A549 (cell line): Measurements from ENCODE around the gene RBM26. TPM values are rescaled to one million over a fixed set of nuclear protein-coding genes. Genes with fewer than 3 reads are reported as not detected.

Source experiments
- ATAC-seq, 2 experiments: fragments of 200-7000 bp in 1 of 2; fragments of >200 bp in 1 of 2; cut with Nextera tagmentation in 1 of 2; cut with Tn5 transposase in 1 of 2; 3 replicates each; pipeline versions ENCODE4 v1.8.0 to v1.9.1; 2018 to 2020; ENCODE audit warnings: mild to moderate bottlenecking in 1 of 2, moderate library complexity in 1 of 2
- CTCF ChIA-PET: fragments of 300-600 bp; sonication (Branson Sonifier 250); formaldehyde crosslinking; extraction: SDS; loops from one replicate; lab custom pipeline; 2021; ENCODE audit warnings: antibody characterized with exemption, inconsistent platforms; lab: Yijun Ruan, JAX
- POLR2A ChIA-PET: fragments of 350-600 bp; formaldehyde crosslinking; extraction: SDS; loops from one replicate; lab custom pipeline; 2021; ENCODE audit warnings: antibody characterized with exemption, inconsistent platforms; lab: Yijun Ruan, JAX
- DNase-seq, 2 experiments: peaks; one replicate each; pipeline versions ENCODE4 v3.0.0 to v3.0.0-alpha.2; 2011 to 2016; ENCODE audit warnings: low read depth in 1 of 2, low spot score in 1 of 2
- FAIRE-seq: peaks from 2 replicates; lab custom pipeline; 2011; peaks lifted over from hg19 to GRCh38; lab: Jason Lieb, UNC
- H3K27ac ChIP-seq, 2 experiments: fragments of >200 bp; sonication (Bioruptor Twin); formaldehyde crosslinking; 3 replicates each; pipeline ENCODE4 v1.5.1; 2016 to 2017
- H3K4me1 ChIP-seq: fragments of >200 bp; sonication (Bioruptor Twin); formaldehyde crosslinking; 3 replicates; pipeline ENCODE4 v1.6.1; 2016
- H3K4me2 ChIP-seq: fragments of >200 bp; sonication (Bioruptor Twin); formaldehyde crosslinking; 3 replicates; pipeline ENCODE4 v1.6.1; 2016
- H3K4me3 ChIP-seq: fragments of >200 bp; sonication (Bioruptor Twin); formaldehyde crosslinking; 3 replicates; pipeline ENCODE4 v1.5.1; 2016
- H3K9me3 ChIP-seq: fragments of >200 bp; sonication (Bioruptor Twin); formaldehyde crosslinking; 3 replicates; pipeline ENCODE4 v1.6.1; 2016
- BHLHE40 ChIP-seq: IDR thresholded peaks from 2 replicates; pipeline ENCODE4 v1.6.1; 2012; ENCODE audit warnings: low read depth, low read length, inconsistent platforms
- CBX2 ChIP-seq: fragments of 200-600 bp; sonication (generic); IDR thresholded peaks from 2 replicates; pipeline ENCODE4 v1.6.1; 2016; ENCODE audit warnings: low read depth, mild to moderate bottlenecking, borderline replicate concordance
- CBX8 ChIP-seq: fragments of 200-600 bp; sonication (generic); IDR thresholded peaks from 2 replicates; pipeline ENCODE4 v1.6.1; 2016
- CHD2 ChIP-seq: fragments of 150-350 bp; IDR thresholded peaks from 2 replicates; pipeline ENCODE4 v1.6.1; 2014; ENCODE audit warnings: low read length; ENCODE audit not compliant: partially characterized antibody
- EHMT2 ChIP-seq: fragments of 200-600 bp; sonication (generic); IDR thresholded peaks from 2 replicates; pipeline ENCODE4 v1.6.1; 2016; ENCODE audit warnings: antibody characterized with exemption, low read depth, mild to moderate bottlenecking, moderate library complexity
- EP300 ChIP-seq, 2 experiments: fragments of >200 bp; sonication (Bioruptor Twin); formaldehyde crosslinking; IDR thresholded peaks; 2 replicates in 1 of 2; 3 replicates in 1 of 2; pipeline ENCODE4 v1.6.1; 2016 to 2017
- ESRRA ChIP-seq: fragments of 150-350 bp; IDR thresholded peaks from 2 replicates; pipeline ENCODE4 v1.6.1; 2014; ENCODE audit warnings: mild to moderate bottlenecking, low read length, borderline replicate concordance
- FOSB ChIP-seq: fragments of 250-450 bp; sonication (Bioruptor Pico); IDR thresholded peaks from 2 replicates; pipeline ENCODE4 v1.5.0; 2020; ENCODE audit warnings: mild to moderate bottlenecking, moderate library complexity
- FOXS1 ChIP-seq: fragments of 250-450 bp; sonication (Bioruptor Pico); IDR thresholded peaks from 2 replicates; pipeline ENCODE4 v1.5.0; 2020; ENCODE audit warnings: mild to moderate bottlenecking, moderate library complexity
- JUN ChIP-seq, 2 experiments: fragments of >200 bp; sonication (Bioruptor Twin); formaldehyde crosslinking; IDR thresholded peaks; 2 replicates in 1 of 2; 3 replicates in 1 of 2; pipeline ENCODE4 v1.6.1; 2016 to 2017
- JUNB ChIP-seq: fragments of >200 bp; sonication (Bioruptor Twin); formaldehyde crosslinking; IDR thresholded peaks from 2 replicates; pipeline ENCODE4 v1.6.1; 2016
- KDM1A ChIP-seq: fragments of 200-600 bp; sonication (generic); IDR thresholded peaks from 2 replicates; pipeline ENCODE4 v1.6.1; 2016; ENCODE audit warnings: low read depth, mild to moderate bottlenecking
- MAZ ChIP-seq: fragments of 150-350 bp; IDR thresholded peaks from 2 replicates; pipeline ENCODE4 v1.6.1; 2014; ENCODE audit warnings: antibody characterized with exemption, low read depth, low read length, borderline replicate concordance
- RARB ChIP-seq: fragments of 250-450 bp; sonication (Bioruptor Pico); IDR thresholded peaks from 2 replicates; pipeline ENCODE4 v1.8.0; 2021; ENCODE audit warnings: mild to moderate bottlenecking, moderate library complexity
- RFX5 ChIP-seq: fragments of 450-650 bp; IDR thresholded peaks from 2 replicates; pipeline ENCODE4 v1.7.1; 2014; ENCODE audit warnings: antibody characterized with exemption, mild to moderate bottlenecking, moderate library complexity
- SREBF2 ChIP-seq: fragments of 450-650 bp; IDR thresholded peaks from 2 replicates; pipeline ENCODE4 v1.6.1; 2014; ENCODE audit warnings: mild to moderate bottlenecking, moderate library complexity
- TFCP2L1 ChIP-seq: fragments of 250-450 bp; sonication (Bioruptor Pico); IDR thresholded peaks from 2 replicates; pipeline ENCODE4 v1.5.0; 2021; ENCODE audit warnings: mild to moderate bottlenecking
- ZC3H11A ChIP-seq: fragments of 450-650 bp; IDR thresholded peaks from 2 replicates; pipeline ENCODE4 v1.6.1; 2014; ENCODE audit warnings: antibody characterized with exemption, mild to moderate bottlenecking
- ZFP36 ChIP-seq: fragments of 450-650 bp; IDR thresholded peaks from 2 replicates; pipeline ENCODE4 v1.6.1; 2014; ENCODE audit warnings: borderline replicate concordance; ENCODE audit not compliant: partially characterized antibody
- ZSCAN20 ChIP-seq: fragments of 250-450 bp; sonication (Bioruptor Pico); IDR thresholded peaks from 2 replicates; pipeline ENCODE4 v1.8.0; 2022; ENCODE audit warnings: mild to moderate bottlenecking, moderate library complexity
- WGBS: methylation state at CpG from one replicate; pipeline ENCODE4 v1.1.6; 2017; ENCODE audit errors: missing lambda C conversion rate; 5-methylcytosine and 5-hydroxymethylcytosine counted together
- polyA plus RNA-seq, 4 experiments: library from polyadenylated mRNA; depleted of rRNA in 3 of 4; stranded (reverse); fragments of >200 nt; fragmentation: RNase III in 1 of 4; extraction: RNeasy Plus Mini Kit Qiagen cat#74134 plus additional on column Dnase treatment in 1 of 4; gene quantifications; 2 replicates in 3 of 4; 3 replicates in 1 of 4; pipeline ENCODE4 v1.2.3, GENCODE V29; 2011 to 2017
- TF ChIP-seq, protein P1 (sequence below): fragments of >200 bp; sonication (Bioruptor Twin); formaldehyde crosslinking; IDR thresholded peaks from 2 replicates; pipeline ENCODE4 v1.6.1; 2016
- TF ChIP-seq, protein P2 (sequence below): fragments of 250-450 bp; sonication (Bioruptor Pico); IDR thresholded peaks from 2 replicates; pipeline ENCODE4 v1.5.0; 2020; ENCODE audit warnings: low read depth, mild to moderate bottlenecking, moderate library complexity
- TF ChIP-seq, protein P3 (sequence below): fragments of 150-350 bp; IDR thresholded peaks from 2 replicates; pipeline ENCODE4 v1.6.1; 2014; ENCODE audit warnings: low read depth, mild to moderate bottlenecking, low read length
- TF ChIP-seq, protein P4 (sequence below): fragments of 450-650 bp; IDR thresholded peaks from 2 replicates; pipeline ENCODE4 v1.6.1; 2014; ENCODE audit warnings: antibody characterized with exemption
- TF ChIP-seq, protein P5 (sequence below): fragments of >200 bp; sonication (Bioruptor Twin); formaldehyde crosslinking; IDR thresholded peaks from 3 replicates; pipeline ENCODE4 v1.6.1; 2016
- TF ChIP-seq, protein P6 (sequence below): IDR thresholded peaks from 2 replicates; pipeline ENCODE4 v1.6.1; 2012; ENCODE audit warnings: low read depth, borderline replicate concordance
- TF ChIP-seq, protein P7 (sequence below): fragments of 250-450 bp; sonication (Bioruptor Pico); IDR thresholded peaks from 2 replicates; pipeline ENCODE4 v1.5.0; 2021; ENCODE audit warnings: mild to moderate bottlenecking, moderate library complexity, borderline replicate concordance

The RBM26 gene
- polyA plus RNA-seq, 2 of the 4 experiments (the other 2 are of a cell fraction) = 29.5 to 29.7 TPM

DNA sequence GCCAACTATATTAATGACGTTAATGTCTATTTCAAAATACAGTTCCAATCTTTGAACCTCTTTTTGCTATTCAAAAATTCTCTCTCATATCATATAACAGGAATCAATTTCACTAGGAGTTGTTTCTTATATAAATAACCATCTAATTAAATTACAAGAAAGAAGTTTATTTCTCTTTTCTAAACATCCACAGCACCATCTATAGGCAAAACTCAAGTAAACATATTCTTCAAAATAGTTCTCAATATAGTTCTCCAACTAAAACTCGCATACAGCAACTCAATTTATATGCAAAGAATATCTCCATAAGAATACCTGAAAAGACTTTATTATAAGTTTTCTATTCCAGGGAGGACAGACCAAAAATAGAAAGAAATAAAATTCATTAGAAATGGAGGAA lies 65.6 kb downstream of the RBM26 start:
- H3K27ac ChIP-seq = no peak overlapping the region
- no peak for DNase-seq
- TF ChIP-seq, protein P1, sequence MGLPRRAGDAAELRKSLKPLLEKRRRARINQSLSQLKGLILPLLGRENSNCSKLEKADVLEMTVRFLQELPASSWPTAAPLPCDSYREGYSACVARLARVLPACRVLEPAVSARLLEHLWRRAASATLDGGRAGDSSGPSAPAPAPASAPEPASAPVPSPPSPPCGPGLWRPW = no peak
- TF ChIP-seq TFCP2L1 (CRISPR knock-in tag) (no peak), CHD2 (no peak), CBX8 (no peak), JUNB (no peak), BHLHE40 (no peak), FOSB (CRISPR knock-in tag) (no peak), JUN (IDR thresholded peaks at IDR 0.05) (no peak), RFX5 (no peak), RARB (CRISPR knock-in tag) (no peak), EHMT2 (no peak), ESRRA (no peak)
- TF ChIP-seq, protein P2, sequence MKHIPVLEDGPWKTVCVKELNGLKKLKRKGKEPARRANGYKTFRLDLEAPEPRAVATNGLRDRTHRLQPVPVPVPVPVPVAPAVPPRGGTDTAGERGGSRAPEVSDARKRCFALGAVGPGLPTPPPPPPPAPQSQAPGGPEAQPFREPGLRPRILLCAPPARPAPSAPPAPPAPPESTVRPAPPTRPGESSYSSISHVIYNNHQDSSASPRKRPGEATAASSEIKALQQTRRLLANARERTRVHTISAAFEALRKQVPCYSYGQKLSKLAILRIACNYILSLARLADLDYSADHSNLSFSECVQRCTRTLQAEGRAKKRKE (CRISPR knock-in tag) = no peak
- TF ChIP-seq, protein P3, sequence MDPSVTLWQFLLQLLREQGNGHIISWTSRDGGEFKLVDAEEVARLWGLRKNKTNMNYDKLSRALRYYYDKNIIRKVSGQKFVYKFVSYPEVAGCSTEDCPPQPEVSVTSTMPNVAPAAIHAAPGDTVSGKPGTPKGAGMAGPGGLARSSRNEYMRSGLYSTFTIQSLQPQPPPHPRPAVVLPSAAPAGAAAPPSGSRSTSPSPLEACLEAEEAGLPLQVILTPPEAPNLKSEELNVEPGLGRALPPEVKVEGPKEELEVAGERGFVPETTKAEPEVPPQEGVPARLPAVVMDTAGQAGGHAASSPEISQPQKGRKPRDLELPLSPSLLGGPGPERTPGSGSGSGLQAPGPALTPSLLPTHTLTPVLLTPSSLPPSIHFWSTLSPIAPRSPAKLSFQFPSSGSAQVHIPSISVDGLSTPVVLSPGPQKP = no peak
- TF ChIP-seq, protein P4, sequence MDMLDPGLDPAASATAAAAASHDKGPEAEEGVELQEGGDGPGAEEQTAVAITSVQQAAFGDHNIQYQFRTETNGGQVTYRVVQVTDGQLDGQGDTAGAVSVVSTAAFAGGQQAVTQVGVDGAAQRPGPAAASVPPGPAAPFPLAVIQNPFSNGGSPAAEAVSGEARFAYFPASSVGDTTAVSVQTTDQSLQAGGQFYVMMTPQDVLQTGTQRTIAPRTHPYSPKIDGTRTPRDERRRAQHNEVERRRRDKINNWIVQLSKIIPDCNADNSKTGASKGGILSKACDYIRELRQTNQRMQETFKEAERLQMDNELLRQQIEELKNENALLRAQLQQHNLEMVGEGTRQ = no peak
- TF ChIP-seq, protein P5, sequence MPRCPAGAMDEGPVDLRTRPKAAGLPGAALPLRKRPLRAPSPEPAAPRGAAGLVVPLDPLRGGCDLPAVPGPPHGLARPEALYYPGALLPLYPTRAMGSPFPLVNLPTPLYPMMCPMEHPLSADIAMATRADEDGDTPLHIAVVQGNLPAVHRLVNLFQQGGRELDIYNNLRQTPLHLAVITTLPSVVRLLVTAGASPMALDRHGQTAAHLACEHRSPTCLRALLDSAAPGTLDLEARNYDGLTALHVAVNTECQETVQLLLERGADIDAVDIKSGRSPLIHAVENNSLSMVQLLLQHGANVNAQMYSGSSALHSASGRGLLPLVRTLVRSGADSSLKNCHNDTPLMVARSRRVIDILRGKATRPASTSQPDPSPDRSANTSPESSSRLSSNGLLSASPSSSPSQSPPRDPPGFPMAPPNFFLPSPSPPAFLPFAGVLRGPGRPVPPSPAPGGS = no peak
- TF ChIP-seq, all 56 proteins: peak for 0
- 93% methylated on average over 2 of the region's 2 CpGs for WGBS
- ATAC-seq (no peak), FAIRE-seq (no peak)
- H3K4me1 ChIP-seq = no peaks in the 10 kb centered on the region
- POLR2A ChIA-PET = no interaction called here
- H3K4me2 ChIP-seq = no peak overlapping the region
- no peaks in the 10 kb centered on the region for H3K9me3 ChIP-seq
- no peak overlapping the region for H3K4me3 ChIP-seq
- CTCF ChIA-PET = interaction anchor here (1.0 kb wide), 1 partner anchor 8 kb away, joined by 3 read pairs; no protein-coding TSS in a partner anchor

DNA sequence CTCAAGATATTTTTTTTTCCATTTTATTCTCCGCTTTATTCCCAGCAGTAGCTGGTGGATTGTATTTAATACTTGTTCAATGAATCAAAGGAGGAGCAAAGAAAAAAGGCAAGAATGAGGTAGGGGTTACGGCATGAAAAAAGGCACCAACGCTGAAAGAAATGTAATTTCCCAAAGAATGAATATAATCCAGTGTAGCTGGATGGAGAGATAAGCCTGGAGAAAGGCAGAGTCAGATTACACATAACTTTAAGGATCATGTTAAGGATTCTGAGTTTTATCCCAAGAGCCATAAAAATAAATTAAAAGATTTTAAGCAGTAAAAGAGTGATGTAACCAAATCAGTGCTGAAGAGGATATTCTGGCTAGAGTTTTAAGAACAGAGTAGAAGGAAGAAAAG lies 67.7 kb downstream of the RBM26 start:
- H3K4me2 ChIP-seq = no peak overlapping the region
- ATAC-seq (no peak), DNase-seq (no peak), FAIRE-seq (no peak)
- H3K4me3 ChIP-seq = no peak overlapping the region
- TF ChIP-seq SREBF2 (no peak), FOXS1 (CRISPR knock-in tag) (no peak), RFX5 (no peak), MAZ (no peak), CBX2 (no peak), ZC3H11A (no peak), ZFP36 (no peak), TFCP2L1 (CRISPR knock-in tag) (no peak), EP300 (IDR thresholded peaks at IDR 0.05) (no peak), BHLHE40 (no peak), KDM1A (no peak), ZSCAN20 (no peak)
- TF ChIP-seq, protein P1 = no peak
- TF ChIP-seq, protein P6, sequence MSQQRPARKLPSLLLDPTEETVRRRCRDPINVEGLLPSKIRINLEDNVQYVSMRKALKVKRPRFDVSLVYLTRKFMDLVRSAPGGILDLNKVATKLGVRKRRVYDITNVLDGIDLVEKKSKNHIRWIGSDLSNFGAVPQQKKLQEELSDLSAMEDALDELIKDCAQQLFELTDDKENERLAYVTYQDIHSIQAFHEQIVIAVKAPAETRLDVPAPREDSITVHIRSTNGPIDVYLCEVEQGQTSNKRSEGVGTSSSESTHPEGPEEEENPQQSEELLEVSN = no peak
- TF ChIP-seq, protein P4 = no peak
- TF ChIP-seq, protein P7, sequence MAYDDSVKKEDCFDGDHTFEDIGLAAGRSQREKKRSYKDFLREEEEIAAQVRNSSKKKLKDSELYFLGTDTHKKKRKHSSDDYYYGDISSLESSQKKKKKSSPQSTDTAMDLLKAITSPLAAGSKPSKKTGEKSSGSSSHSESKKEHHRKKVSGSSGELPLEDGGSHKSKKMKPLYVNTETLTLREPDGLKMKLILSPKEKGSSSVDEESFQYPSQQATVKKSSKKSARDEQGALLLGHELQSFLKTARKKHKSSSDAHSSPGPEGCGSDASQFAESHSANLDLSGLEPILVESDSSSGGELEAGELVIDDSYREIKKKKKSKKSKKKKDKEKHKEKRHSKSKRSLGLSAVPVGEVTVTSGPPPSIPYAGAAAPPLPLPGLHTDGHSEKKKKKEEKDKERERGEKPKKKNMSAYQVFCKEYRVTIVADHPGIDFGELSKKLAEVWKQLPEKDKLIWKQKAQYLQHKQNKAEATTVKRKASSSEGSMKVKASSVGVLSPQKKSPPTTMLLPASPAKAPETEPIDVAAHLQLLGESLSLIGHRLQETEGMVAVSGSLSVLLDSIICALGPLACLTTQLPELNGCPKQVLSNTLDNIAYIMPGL = no peak
- POLR2A ChIA-PET = no interaction called here
- CTCF ChIA-PET = no interaction called here
- no peak overlapping the region for H3K27ac ChIP-seq
- WGBS = 95% methylated on average over 3 of the region's 3 CpGs
- H3K4me1 ChIP-seq = no peaks in the 10 kb centered on the region
- H3K9me3 ChIP-seq = no peaks in the 10 kb centered on the region
